Karpas-422 (cell line): ENCODE measurements around the gene LSAMP. TPM values are rescaled to one million over a fixed set of nuclear protein-coding genes. Genes with fewer than 3 reads are reported as not detected.
"Not testable (repeated sequence)": the region's sequence is repeated elsewhere in the genome, so short reads cannot be mapped to it uniquely, and the experiment has no call there.

Experiments used
- DNase-seq: peaks from one replicate; pipeline ENCODE4 v3.0.0-alpha.2; 2015
- H2AFZ ChIP-seq: fragments of 200-600 bp; sonication (generic); 2 replicates; pipeline ENCODE4 v1.6.1; 2014; ENCODE audit warnings: antibody characterized with exemption, low read length, mixed read lengths
- H3K27ac ChIP-seq: fragments of 200-600 bp; sonication (generic); 2 replicates; pipeline ENCODE4 v1.5.1; 2014; ENCODE audit warnings: mild to moderate bottlenecking, low read length, moderate library complexity
- H3K27me3 ChIP-seq: fragments of 200-600 bp; sonication (generic); 2 replicates; pipeline ENCODE4 v1.6.1; 2014; ENCODE audit warnings: low read length, mixed read lengths
- H3K36me3 ChIP-seq: fragments of 200-600 bp; sonication (generic); 2 replicates; pipeline ENCODE4 v1.6.1; 2014; ENCODE audit warnings: low read length, mixed read lengths; ENCODE audit not compliant: insufficient read depth
- H3K4me1 ChIP-seq: fragments of 200-600 bp; sonication (generic); 2 replicates; pipeline ENCODE4 v1.6.1; 2014; ENCODE audit warnings: mild to moderate bottlenecking, low read length, mixed read lengths
- H3K4me2 ChIP-seq: fragments of 200-600 bp; sonication (generic); 2 replicates; pipeline ENCODE4 v1.6.1; 2014; ENCODE audit warnings: low read length, low read depth, mild to moderate bottlenecking; ENCODE audit not compliant: poor library complexity, severe bottlenecking
- H3K4me3 ChIP-seq: fragments of 200-600 bp; sonication (generic); 2 replicates; pipeline ENCODE4 v1.5.1; 2014; ENCODE audit warnings: mild to moderate bottlenecking, antibody characterized with exemption, low read length, mixed read lengths
- H3K79me2 ChIP-seq: fragments of 200-600 bp; sonication (generic); 2 replicates; pipeline ENCODE4 v1.6.1; 2014; ENCODE audit warnings: mild to moderate bottlenecking, low read length, mixed read lengths
- H3K9ac ChIP-seq: fragments of 200-600 bp; sonication (generic); 2 replicates; pipeline ENCODE4 v1.6.0; 2014; ENCODE audit warnings: low read length
- H3K9me2 ChIP-seq: fragments of 200-600 bp; sonication (generic), shearing (Covaris generic); replicated peaks from 2 replicates; pipeline ENCODE4 v1.6.0; 2014; ENCODE audit warnings: mild to moderate bottlenecking, low read length, moderate library complexity; ENCODE audit not compliant: insufficient read depth
- H3K9me3 ChIP-seq: fragments of 300-700, 200-600 bp; sonication (generic); 2 replicates; pipeline ENCODE4 v1.6.1; 2014; ENCODE audit warnings: low read length, mixed read lengths
- H4K20me1 ChIP-seq: fragments of 200-600 bp; sonication (generic); 2 replicates; pipeline ENCODE4 v1.6.1; 2014; ENCODE audit warnings: mild to moderate bottlenecking, antibody characterized with exemption, low read length, low read depth; ENCODE audit not compliant: insufficient read depth
- total RNA-seq: library from RNA; depleted of rRNA; stranded (reverse); fragments of >200 nt; shearing (Covaris generic); gene quantifications from 2 replicates; pipeline ENCODE4 v1.2.3, GENCODE V29; 2014; ENCODE audit warnings: low replicate concordance

Gene LSAMP
- total RNA-seq, 1 experiment from 2014 or later, result not detected

- no peak overlapping the region for H3K9ac ChIP-seq
- H3K4me2 ChIP-seq, result no peak overlapping the region
- no peaks in the 10 kb centered on the region for H3K9me3 ChIP-seq
- no peak for DNase-seq
- no peak overlapping the region for H3K27ac ChIP-seq
- H3K4me1 ChIP-seq, result no peaks in the 10 kb centered on the region
- H3K9me2 ChIP-seq, result no peaks in the 10 kb centered on the region
- no peaks in the 10 kb centered on the region for H3K27me3 ChIP-seq
- no peaks in the 10 kb centered on the region for H4K20me1 ChIP-seq
- H3K79me2 ChIP-seq, result no peaks in the 10 kb centered on the region
- H3K36me3 ChIP-seq, result no peaks in the 10 kb centered on the region
- no peak overlapping the region for H2AFZ ChIP-seq
- no peak overlapping the region for H3K4me3 ChIP-seq
Measured at GRCh38 chr3:115772951-115773350, 672.3 kb downstream of the LSAMP start.

- no peaks in the 10 kb centered on the region for H4K20me1 ChIP-seq
- no peaks in the 10 kb centered on the region for H3K9me2 ChIP-seq
- no peak overlapping the region for H3K27ac ChIP-seq
- H3K9me3 ChIP-seq, result no peaks in the 10 kb centered on the region
- no peaks in the 10 kb centered on the region for H3K36me3 ChIP-seq
- no peaks in the 10 kb centered on the region for H3K79me2 ChIP-seq
- no peak for DNase-seq
- no peak overlapping the region for H2AFZ ChIP-seq
- H3K4me2 ChIP-seq, result no peak overlapping the region
- H3K4me3 ChIP-seq, result no peak overlapping the region
- H3K4me1 ChIP-seq, result no peaks in the 10 kb centered on the region
- H3K27me3 ChIP-seq, result no peaks in the 10 kb centered on the region
- no peak overlapping the region for H3K9ac ChIP-seq
Measured at GRCh38 chr3:115768661-115769060, 676.6 kb downstream of the LSAMP start.

GRCh38 chr3:115766587-115767482 lies 678.5 kb downstream of the LSAMP start:
- H3K4me1 ChIP-seq, result no peaks in the 10 kb centered on the region
- no peak for DNase-seq
- H3K9me2 ChIP-seq, result no peaks in the 10 kb centered on the region
- no peak overlapping the region for H2AFZ ChIP-seq
- H4K20me1 ChIP-seq, result no peaks in the 10 kb centered on the region
- H3K9me3 ChIP-seq, result no peaks in the 10 kb centered on the region
- H3K36me3 ChIP-seq, result no peaks in the 10 kb centered on the region
- H3K27ac ChIP-seq, result no peak overlapping the region
- H3K4me2 ChIP-seq, result no peak overlapping the region
- H3K4me3 ChIP-seq, result no peak overlapping the region
- no peak overlapping the region for H3K9ac ChIP-seq
- no peaks in the 10 kb centered on the region for H3K79me2 ChIP-seq
- H3K27me3 ChIP-seq, result no peaks in the 10 kb centered on the region

- Histone ChIP-seq H3K79me2 (no peaks in the 10 kb centered on the region), H3K27me3 (no peaks in the 10 kb centered on the region), H3K9me3 (no peaks in the 10 kb centered on the region), H3K9ac (no peak overlapping the region), H3K4me2 (no peak overlapping the region), H3K9me2 (no peaks in the 10 kb centered on the region), H3K27ac (no peak overlapping the region), H2AFZ (no peak overlapping the region), H3K4me3 (no peak overlapping the region), H4K20me1 (no peaks in the 10 kb centered on the region), H3K36me3 (no peaks in the 10 kb centered on the region), H3K4me1 (no peaks in the 10 kb centered on the region)
- DNase-seq, result no peak
Measured at GRCh38 chr3:115761927-115762305, 683.4 kb downstream of the LSAMP start.

GRCh38 chr3:115760716-115761115 lies 684.6 kb downstream of the LSAMP start:
- H3K27me3 ChIP-seq, result no peaks in the 10 kb centered on the region
- H3K9me3 ChIP-seq, result no peaks in the 10 kb centered on the region
- DNase-seq, result no peak
- no peaks in the 10 kb centered on the region for H3K9me2 ChIP-seq
- no peaks in the 10 kb centered on the region for H3K36me3 ChIP-seq
- no peak overlapping the region for H3K27ac ChIP-seq
- H4K20me1 ChIP-seq, result no peaks in the 10 kb centered on the region
- H3K4me2 ChIP-seq, result no peak overlapping the region
- no peak overlapping the region for H3K9ac ChIP-seq
- no peak overlapping the region for H3K4me3 ChIP-seq
- no peak overlapping the region for H2AFZ ChIP-seq
- H3K4me1 ChIP-seq, result no peaks in the 10 kb centered on the region
- H3K79me2 ChIP-seq, result no peaks in the 10 kb centered on the region

- no peak overlapping the region for H2AFZ ChIP-seq
Measured at GRCh38 chr3:115758076-115758763, 687.1 kb downstream of the LSAMP start.

GRCh38 chr3:115752978-115753377 lies 692.3 kb downstream of the LSAMP start:
- not testable (repeated sequence) for H3K9me3 ChIP-seq, H3K27ac ChIP-seq, H3K9ac ChIP-seq, H3K4me2 ChIP-seq, H3K4me1 ChIP-seq, H3K79me2 ChIP-seq, H4K20me1 ChIP-seq, H3K36me3 ChIP-seq, H3K9me2 ChIP-seq, DNase-seq, H3K27me3 ChIP-seq, H3K4me3 ChIP-seq, H2AFZ ChIP-seq

More at GRCh38 chr3:115758076-115758763, 687.1 kb downstream of the LSAMP start:
- no peak for DNase-seq
- Histone ChIP-seq H3K27ac (no peak overlapping the region), H3K4me1 (no peaks in the 10 kb centered on the region), H3K27me3 (no peaks in the 10 kb centered on the region), H3K4me2 (no peak overlapping the region), H3K4me3 (no peak overlapping the region), H3K36me3 (no peaks in the 10 kb centered on the region), H3K9ac (no peak overlapping the region), H3K79me2 (no peaks in the 10 kb centered on the region), H3K9me2 (no peaks in the 10 kb centered on the region), H4K20me1 (no peaks in the 10 kb centered on the region), H3K9me3 (no peaks in the 10 kb centered on the region)
